OCI-LY1 (cell line): ENCODE results near the gene HPX.

ENCODE experiments used
- H2AFZ ChIP-seq: fragments of 200-600 bp; sonication (generic), shearing (Covaris generic); 2 replicates; pipeline ENCODE4 v1.6.0; 2014; ENCODE audit warnings: antibody characterized with exemption, mild to moderate bottlenecking, low read length
- H3F3A ChIP-seq: fragments of 200-600 bp; sonication (generic), shearing (Covaris generic); 2 replicates; pipeline ENCODE4 v1.6.0; 2014; ENCODE audit warnings: mild to moderate bottlenecking, antibody characterized with exemption, low read length, moderate library complexity; ENCODE audit not compliant: insufficient read depth
- H3K27ac ChIP-seq: fragments of 200-600 bp; sonication (generic); 2 replicates; pipeline ENCODE4 v1.5.1; 2014; ENCODE audit warnings: low read length, mixed run types, mild to moderate bottlenecking, low read depth; ENCODE audit not compliant: poor library complexity, severe bottlenecking
- H3K27me3 ChIP-seq: fragments of 200-600 bp; sonication (generic); 2 replicates; pipeline ENCODE4 v1.6.0; 2014; ENCODE audit warnings: antibody characterized with exemption, mild to moderate bottlenecking, low read length, moderate library complexity; ENCODE audit not compliant: insufficient read depth
- H3K36me3 ChIP-seq: fragments of 200-600 bp; sonication (generic); 2 replicates; pipeline ENCODE4 v1.6.1; 2014; ENCODE audit warnings: mild to moderate bottlenecking, antibody characterized with exemption, low read length, moderate library complexity, mixed read lengths; ENCODE audit not compliant: insufficient read depth
- H3K4me1 ChIP-seq: fragments of 200-600 bp; sonication (generic); 2 replicates; pipeline ENCODE4 v1.5.1; 2014; ENCODE audit warnings: mild to moderate bottlenecking, low read length, moderate library complexity; ENCODE audit not compliant: insufficient read depth, severe bottlenecking
- H3K4me2 ChIP-seq: fragments of 200-600 bp; sonication (generic), shearing (Covaris generic); 2 replicates; pipeline ENCODE4 v1.6.1; 2014; ENCODE audit warnings: low read length
- H3K4me3 ChIP-seq: fragments of 200-600 bp; sonication (generic); 2 replicates; pipeline ENCODE4 v1.5.1; 2014; ENCODE audit warnings: low read length, low read depth, mild to moderate bottlenecking, mixed read lengths; ENCODE audit not compliant: poor library complexity, severe bottlenecking
- H3K79me2 ChIP-seq: fragments of 200-600 bp; shearing (Covaris generic); 2 replicates; pipeline ENCODE4 v1.6.1; 2016; ENCODE audit warnings: mixed run types, low read length, mixed read lengths; ENCODE audit not compliant: insufficient read depth
- H3K9ac ChIP-seq: fragments of 200-600 bp; sonication (generic), shearing (Covaris generic); 2 replicates; pipeline ENCODE4 v1.6.1; 2014; ENCODE audit warnings: mild to moderate bottlenecking, low read length, mixed read lengths
- H3K9me2 ChIP-seq: fragments of 200-600 bp; sonication (generic), shearing (Covaris generic); 2 replicates; pipeline ENCODE4 v1.6.1; 2014; ENCODE audit warnings: low read depth, mild to moderate bottlenecking, low read length, mixed read lengths
- H3K9me3 ChIP-seq: fragments of 200-600 bp; shearing (Covaris generic); 2 replicates; pipeline ENCODE4 v1.6.1; 2014; ENCODE audit warnings: low read length, mixed read lengths
- H4K20me1 ChIP-seq: fragments of 200-600 bp; sonication (generic), shearing (Covaris generic); 2 replicates; pipeline ENCODE4 v1.6.0; 2016; ENCODE audit warnings: mild to moderate bottlenecking, low read length; ENCODE audit not compliant: insufficient read depth
- EZH2 ChIP-seq: fragments of 200-600 bp; sonication (generic), shearing (Covaris generic); IDR thresholded peaks from 2 replicates; pipeline ENCODE4 v1.8.0; 2017; ENCODE audit warnings: borderline replicate concordance, mixed run types, mild to moderate bottlenecking, antibody characterized with exemption, low read length, moderate library complexity, mixed read lengths
- TF ChIP-seq, protein P1 (sequence below): fragments of 200-600 bp; sonication (generic), shearing (Covaris generic); IDR thresholded peaks from 2 replicates; pipeline ENCODE4 v1.5.1; 2017; ENCODE audit warnings: mild to moderate bottlenecking, antibody characterized with exemption, low read length, moderate library complexity, mixed read lengths

The HPX gene

DNA sequence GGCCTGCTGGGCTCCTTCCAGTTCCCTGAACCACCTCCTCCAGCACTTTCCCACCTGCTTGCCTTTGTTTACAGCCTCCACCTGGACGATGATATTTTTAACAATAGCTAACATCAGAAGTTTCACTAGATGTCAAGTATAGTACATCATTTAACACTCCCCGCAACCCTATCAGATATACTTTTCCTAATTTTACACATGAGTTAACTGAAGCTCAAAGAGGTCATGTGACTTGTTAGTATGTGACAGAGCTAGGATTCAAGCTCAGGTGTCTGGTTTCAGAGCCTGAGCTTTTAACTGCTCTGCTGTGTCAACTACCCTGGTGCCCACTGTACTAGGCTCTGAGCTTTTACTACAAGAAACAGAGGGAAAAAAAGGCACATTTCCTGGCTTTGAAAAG lies 14.3 kb upstream of the HPX start:
- H3K27me3 ChIP-seq, result no peaks in the 10 kb centered on the region
- H3K4me2 ChIP-seq, result no peak overlapping the region
- H4K20me1 ChIP-seq, result no peaks in the 10 kb centered on the region
- H3K9ac ChIP-seq, result no peak overlapping the region
- no peak overlapping the region for H2AFZ ChIP-seq
- no peak overlapping the region for H3K4me3 ChIP-seq
- H3K4me1 ChIP-seq, result no peaks in the 10 kb centered on the region
- H3K79me2 ChIP-seq, result no peaks in the 10 kb centered on the region
- no peaks in the 10 kb centered on the region for H3K9me2 ChIP-seq
- no peaks in the 10 kb centered on the region for H3K36me3 ChIP-seq
- H3F3A ChIP-seq, result no peaks in the 10 kb centered on the region
- H3K27ac ChIP-seq, result no peak overlapping the region
- no peaks in the 10 kb centered on the region for H3K9me3 ChIP-seq
- no peak for TF ChIP-seq EZH2
- TF ChIP-seq, protein P1, sequence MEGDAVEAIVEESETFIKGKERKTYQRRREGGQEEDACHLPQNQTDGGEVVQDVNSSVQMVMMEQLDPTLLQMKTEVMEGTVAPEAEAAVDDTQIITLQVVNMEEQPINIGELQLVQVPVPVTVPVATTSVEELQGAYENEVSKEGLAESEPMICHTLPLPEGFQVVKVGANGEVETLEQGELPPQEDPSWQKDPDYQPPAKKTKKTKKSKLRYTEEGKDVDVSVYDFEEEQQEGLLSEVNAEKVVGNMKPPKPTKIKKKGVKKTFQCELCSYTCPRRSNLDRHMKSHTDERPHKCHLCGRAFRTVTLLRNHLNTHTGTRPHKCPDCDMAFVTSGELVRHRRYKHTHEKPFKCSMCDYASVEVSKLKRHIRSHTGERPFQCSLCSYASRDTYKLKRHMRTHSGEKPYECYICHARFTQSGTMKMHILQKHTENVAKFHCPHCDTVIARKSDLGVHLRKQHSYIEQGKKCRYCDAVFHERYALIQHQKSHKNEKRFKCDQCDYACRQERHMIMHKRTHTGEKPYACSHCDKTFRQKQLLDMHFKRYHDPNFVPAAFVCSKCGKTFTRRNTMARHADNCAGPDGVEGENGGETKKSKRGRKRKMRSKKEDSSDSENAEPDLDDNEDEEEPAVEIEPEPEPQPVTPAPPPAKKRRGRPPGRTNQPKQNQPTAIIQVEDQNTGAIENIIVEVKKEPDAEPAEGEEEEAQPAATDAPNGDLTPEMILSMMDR, result no peak

DNA sequence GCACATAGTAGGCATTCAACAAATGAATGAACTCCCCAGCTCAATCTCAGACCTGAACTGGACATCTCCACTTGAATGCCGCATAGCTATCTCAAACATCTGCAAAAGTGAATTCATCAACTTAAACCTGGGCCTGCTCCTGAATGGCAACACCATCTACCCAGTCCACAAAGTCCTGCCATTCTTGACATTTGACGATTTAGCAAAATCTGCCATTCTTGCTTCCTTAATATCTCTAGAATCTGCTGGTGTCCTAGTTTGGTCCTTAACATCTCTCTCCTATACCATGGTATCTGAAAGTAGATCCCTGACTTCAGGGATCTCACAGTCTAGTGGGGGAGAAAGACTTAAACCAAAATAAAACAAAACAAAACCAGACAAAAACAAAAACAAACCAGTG lies 12.4 kb upstream of the HPX start:
- no peaks in the 10 kb centered on the region for H3K4me1 ChIP-seq
- H3K9me2 ChIP-seq, result no peaks in the 10 kb centered on the region
- H3K4me3 ChIP-seq, result no peak overlapping the region
- no peak overlapping the region for H2AFZ ChIP-seq
- H4K20me1 ChIP-seq, result no peaks in the 10 kb centered on the region
- no peaks in the 10 kb centered on the region for H3K36me3 ChIP-seq
- H3K79me2 ChIP-seq, result no peaks in the 10 kb centered on the region
- no peak overlapping the region for H3K27ac ChIP-seq
- no peaks in the 10 kb centered on the region for H3K27me3 ChIP-seq
- no peaks in the 10 kb centered on the region for H3F3A ChIP-seq
- H3K4me2 ChIP-seq, result no peak overlapping the region
- TF ChIP-seq, protein P1, result no peak
- no peak for TF ChIP-seq EZH2
- H3K9ac ChIP-seq, result no peak overlapping the region
- no peaks in the 10 kb centered on the region for H3K9me3 ChIP-seq

DNA sequence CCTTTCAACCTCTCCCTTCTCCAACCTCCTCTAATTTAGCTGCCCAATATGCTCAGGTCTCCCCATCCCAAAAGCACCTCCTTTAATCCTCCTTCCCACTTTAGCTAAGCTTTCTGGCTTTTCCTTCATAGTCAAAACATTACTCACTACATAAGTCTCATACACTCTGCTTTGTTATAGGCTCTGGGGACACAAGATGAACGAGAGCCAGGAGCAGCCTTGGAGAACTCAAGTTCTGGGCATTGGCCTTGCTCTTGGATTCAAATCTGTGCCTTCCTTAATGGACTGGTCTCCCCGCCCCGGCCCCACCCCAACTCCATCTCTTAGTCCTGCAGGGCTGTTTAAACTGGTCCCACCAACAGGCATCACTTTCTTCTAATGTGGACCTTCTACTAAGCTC lies 11.4 kb upstream of the HPX start:
- no peaks in the 10 kb centered on the region for H3K79me2 ChIP-seq
- no peaks in the 10 kb centered on the region for H3K9me3 ChIP-seq
- H3F3A ChIP-seq, result no peaks in the 10 kb centered on the region
- H3K36me3 ChIP-seq, result no peaks in the 10 kb centered on the region
- TF ChIP-seq, protein P1, result no peak
- TF ChIP-seq EZH2, result no peak
- no peaks in the 10 kb centered on the region for H3K4me1 ChIP-seq
- H2AFZ ChIP-seq, result no peak overlapping the region
- H3K9ac ChIP-seq, result no peak overlapping the region
- no peaks in the 10 kb centered on the region for H4K20me1 ChIP-seq
- no peaks in the 10 kb centered on the region for H3K27me3 ChIP-seq
- no peak overlapping the region for H3K27ac ChIP-seq
- H3K4me2 ChIP-seq, result no peak overlapping the region
- no peak overlapping the region for H3K4me3 ChIP-seq
- H3K9me2 ChIP-seq, result no peaks in the 10 kb centered on the region
